Ishikawa (cell line): ENCODE results near the gene TSC22D4.
A peak's percentile ranks its signal among the peaks of the same experiment; 100 is the strongest.

Experiments
- CEBPB ChIP-seq: IDR thresholded peaks from 2 replicates; pipeline ENCODE4 v1.6.1; 2012
- CREB1 ChIP-seq: IDR thresholded peaks from 2 replicates; pipeline ENCODE4 v1.6.1; 2012; ENCODE audit warnings: low read depth
- EGR1 ChIP-seq: IDR thresholded peaks from 2 replicates; pipeline ENCODE4 v1.6.1; 2012
- EP300 ChIP-seq: IDR thresholded peaks from 2 replicates; pipeline ENCODE4 v1.6.1; 2012; ENCODE audit warnings: borderline replicate concordance
- FOXM1 ChIP-seq: IDR thresholded peaks from 2 replicates; pipeline ENCODE4 v1.6.1; 2012; ENCODE audit warnings: low read depth, borderline replicate concordance
- NFIC ChIP-seq: IDR thresholded peaks from 2 replicates; pipeline ENCODE4 v1.6.1; 2012
- RAD21 ChIP-seq: IDR thresholded peaks from 2 replicates; pipeline ENCODE4 v1.6.1; 2012; ENCODE audit warnings: low read depth
- TAF1 ChIP-seq: IDR thresholded peaks from 2 replicates; pipeline ENCODE4 v1.6.1; 2012; ENCODE audit warnings: low read depth, mild to moderate bottlenecking
- TCF12 ChIP-seq: IDR thresholded peaks from 2 replicates; pipeline ENCODE4 v1.6.1; 2012; ENCODE audit warnings: low read depth
- TEAD4 ChIP-seq: IDR thresholded peaks from 2 replicates; pipeline ENCODE4 v1.6.1; 2012
- YY1 ChIP-seq: IDR thresholded peaks from 2 replicates; pipeline ENCODE4 v1.6.1; 2012; ENCODE audit warnings: low read depth
- ZBTB7A ChIP-seq: IDR thresholded peaks from 2 replicates; pipeline ENCODE4 v1.6.1; 2012; ENCODE audit warnings: low read depth
- TF ChIP-seq, protein P1 (sequence below): IDR thresholded peaks from 2 replicates; pipeline ENCODE4 v1.6.1; 2012
- TF ChIP-seq, protein P2 (sequence below): IDR thresholded peaks from 2 replicates; pipeline ENCODE4 v1.6.1; 2012
- TF ChIP-seq, protein P3 (sequence below): IDR thresholded peaks from 2 replicates; pipeline ENCODE4 v1.6.1; 2012; ENCODE audit warnings: low read depth, mild to moderate bottlenecking

The TSC22D4 gene

DNA sequence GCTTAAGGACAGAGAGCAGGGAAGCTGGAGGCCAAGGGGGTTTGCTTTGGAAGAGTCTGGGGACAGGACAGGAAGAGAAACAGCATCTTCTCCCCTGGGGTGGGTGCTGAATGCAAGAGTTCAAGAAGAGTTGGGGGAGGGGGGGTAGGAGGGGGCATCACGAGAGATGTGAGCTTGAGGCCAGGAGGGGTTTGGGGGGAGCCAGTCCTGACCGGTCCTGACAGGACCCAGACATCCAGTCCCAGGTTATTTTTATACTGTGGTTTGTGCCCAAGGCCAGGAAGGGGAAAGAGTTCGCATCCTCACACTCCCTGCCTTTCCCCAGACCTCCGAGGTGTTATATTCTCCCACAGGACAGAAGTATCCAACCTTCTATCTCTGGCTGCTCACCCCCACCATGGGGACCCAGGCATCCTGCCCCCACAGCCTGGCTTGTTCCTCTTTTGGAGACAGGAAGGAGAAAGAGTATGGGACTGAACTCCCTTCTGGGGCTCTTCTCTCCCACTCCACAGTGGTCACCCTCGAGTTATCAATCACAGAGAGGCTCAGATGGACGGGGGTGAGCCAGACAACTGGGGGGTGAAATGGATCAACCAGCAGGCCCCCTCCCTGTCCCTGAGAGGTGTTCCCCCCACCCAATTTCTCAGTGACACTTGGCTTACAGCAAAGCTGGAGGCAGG, 2.8 kb downstream of the TSC22D4 start:
- TF ChIP-seq NFIC (no peak), EP300 (no peak)
- TF ChIP-seq, protein P1, sequence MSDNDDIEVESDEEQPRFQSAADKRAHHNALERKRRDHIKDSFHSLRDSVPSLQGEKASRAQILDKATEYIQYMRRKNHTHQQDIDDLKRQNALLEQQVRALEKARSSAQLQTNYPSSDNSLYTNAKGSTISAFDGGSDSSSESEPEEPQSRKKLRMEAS = no peak

DNA sequence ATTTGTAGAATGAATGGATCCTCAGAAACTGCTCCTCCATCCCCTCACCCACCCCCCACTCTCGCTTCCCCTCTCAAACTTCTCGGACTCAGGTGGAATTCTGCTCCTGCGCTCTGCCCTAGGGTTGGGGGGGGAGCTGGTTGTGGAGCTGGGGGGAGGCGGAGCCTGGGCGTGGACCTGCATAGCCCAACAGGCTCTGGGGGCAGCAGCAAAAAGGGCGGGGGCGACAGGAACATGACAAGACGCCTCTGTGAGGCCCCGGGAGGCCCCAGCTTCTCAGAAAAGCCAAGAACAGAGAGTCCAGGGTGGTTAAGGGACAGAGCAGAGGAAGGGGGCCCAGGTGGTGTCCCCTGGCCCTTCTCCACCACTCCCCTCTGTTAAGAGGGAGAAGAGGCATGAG, 3.5 kb downstream of the TSC22D4 start:
- TF ChIP-seq NFIC = no peak
- TF ChIP-seq YY1 = no peak
- TF ChIP-seq, protein P2, sequence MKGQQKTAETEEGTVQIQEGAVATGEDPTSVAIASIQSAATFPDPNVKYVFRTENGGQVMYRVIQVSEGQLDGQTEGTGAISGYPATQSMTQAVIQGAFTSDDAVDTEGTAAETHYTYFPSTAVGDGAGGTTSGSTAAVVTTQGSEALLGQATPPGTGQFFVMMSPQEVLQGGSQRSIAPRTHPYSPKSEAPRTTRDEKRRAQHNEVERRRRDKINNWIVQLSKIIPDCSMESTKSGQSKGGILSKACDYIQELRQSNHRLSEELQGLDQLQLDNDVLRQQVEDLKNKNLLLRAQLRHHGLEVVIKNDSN = no peak
- no peak for TF ChIP-seq CEBPB
- no peak for TF ChIP-seq TAF1
- TF ChIP-seq RAD21 = no peak
- TF ChIP-seq CREB1 = no peak
- no peak for TF ChIP-seq ZBTB7A
- TF ChIP-seq EP300 = no peak
- TF ChIP-seq, protein P3, sequence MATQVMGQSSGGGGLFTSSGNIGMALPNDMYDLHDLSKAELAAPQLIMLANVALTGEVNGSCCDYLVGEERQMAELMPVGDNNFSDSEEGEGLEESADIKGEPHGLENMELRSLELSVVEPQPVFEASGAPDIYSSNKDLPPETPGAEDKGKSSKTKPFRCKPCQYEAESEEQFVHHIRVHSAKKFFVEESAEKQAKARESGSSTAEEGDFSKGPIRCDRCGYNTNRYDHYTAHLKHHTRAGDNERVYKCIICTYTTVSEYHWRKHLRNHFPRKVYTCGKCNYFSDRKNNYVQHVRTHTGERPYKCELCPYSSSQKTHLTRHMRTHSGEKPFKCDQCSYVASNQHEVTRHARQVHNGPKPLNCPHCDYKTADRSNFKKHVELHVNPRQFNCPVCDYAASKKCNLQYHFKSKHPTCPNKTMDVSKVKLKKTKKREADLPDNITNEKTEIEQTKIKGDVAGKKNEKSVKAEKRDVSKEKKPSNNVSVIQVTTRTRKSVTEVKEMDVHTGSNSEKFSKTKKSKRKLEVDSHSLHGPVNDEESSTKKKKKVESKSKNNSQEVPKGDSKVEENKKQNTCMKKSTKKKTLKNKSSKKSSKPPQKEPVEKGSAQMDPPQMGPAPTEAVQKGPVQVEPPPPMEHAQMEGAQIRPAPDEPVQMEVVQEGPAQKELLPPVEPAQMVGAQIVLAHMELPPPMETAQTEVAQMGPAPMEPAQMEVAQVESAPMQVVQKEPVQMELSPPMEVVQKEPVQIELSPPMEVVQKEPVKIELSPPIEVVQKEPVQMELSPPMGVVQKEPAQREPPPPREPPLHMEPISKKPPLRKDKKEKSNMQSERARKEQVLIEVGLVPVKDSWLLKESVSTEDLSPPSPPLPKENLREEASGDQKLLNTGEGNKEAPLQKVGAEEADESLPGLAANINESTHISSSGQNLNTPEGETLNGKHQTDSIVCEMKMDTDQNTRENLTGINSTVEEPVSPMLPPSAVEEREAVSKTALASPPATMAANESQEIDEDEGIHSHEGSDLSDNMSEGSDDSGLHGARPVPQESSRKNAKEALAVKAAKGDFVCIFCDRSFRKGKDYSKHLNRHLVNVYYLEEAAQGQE = no peak
- no peak for TF ChIP-seq TEAD4
- TF ChIP-seq TCF12 = no peak
- no peak for TF ChIP-seq EGR1
- TF ChIP-seq, protein P1 = no peak
- no peak for TF ChIP-seq FOXM1

DNA sequence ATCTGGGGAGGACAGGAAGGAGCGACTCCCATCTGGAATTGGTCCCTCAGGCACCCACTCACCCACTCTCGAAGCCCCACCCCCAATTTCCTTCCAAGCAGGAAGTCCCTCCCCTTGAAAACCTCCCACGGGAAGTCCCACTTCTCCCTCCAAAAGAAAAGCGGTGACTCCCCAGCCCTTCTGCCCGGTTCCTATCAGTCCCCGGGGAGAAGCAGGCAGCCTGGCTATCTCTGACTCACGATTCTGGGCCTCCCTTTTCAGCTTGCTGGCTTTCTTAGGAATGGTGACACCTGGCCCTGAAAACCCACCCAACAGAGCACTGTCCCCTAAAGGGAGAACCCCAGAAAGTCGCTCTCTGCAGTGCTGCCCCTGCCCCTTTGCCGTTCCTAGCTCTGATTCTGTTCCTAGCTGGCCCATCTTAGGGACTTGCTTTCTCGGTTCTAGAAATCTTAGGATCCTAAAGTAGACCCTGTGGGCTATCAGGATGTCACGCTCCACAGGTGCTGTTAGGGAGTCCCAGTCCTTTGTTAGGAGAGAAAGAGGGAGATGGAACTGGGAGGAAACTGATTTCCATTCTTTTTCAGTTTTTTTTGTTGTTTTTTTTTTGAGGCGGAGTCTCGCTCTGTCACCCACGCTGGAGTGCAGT, 6.0 kb downstream of the TSC22D4 start:
- TF ChIP-seq, protein P1 = no peak
- TF ChIP-seq, protein P3 = no peak
- TF ChIP-seq CREB1 (no peak), TAF1 (no peak), ZBTB7A (no peak), TEAD4 (no peak), EGR1 (no peak), RAD21 (no peak), FOXM1 (no peak)
- TF ChIP-seq, protein P2 = no peak

DNA sequence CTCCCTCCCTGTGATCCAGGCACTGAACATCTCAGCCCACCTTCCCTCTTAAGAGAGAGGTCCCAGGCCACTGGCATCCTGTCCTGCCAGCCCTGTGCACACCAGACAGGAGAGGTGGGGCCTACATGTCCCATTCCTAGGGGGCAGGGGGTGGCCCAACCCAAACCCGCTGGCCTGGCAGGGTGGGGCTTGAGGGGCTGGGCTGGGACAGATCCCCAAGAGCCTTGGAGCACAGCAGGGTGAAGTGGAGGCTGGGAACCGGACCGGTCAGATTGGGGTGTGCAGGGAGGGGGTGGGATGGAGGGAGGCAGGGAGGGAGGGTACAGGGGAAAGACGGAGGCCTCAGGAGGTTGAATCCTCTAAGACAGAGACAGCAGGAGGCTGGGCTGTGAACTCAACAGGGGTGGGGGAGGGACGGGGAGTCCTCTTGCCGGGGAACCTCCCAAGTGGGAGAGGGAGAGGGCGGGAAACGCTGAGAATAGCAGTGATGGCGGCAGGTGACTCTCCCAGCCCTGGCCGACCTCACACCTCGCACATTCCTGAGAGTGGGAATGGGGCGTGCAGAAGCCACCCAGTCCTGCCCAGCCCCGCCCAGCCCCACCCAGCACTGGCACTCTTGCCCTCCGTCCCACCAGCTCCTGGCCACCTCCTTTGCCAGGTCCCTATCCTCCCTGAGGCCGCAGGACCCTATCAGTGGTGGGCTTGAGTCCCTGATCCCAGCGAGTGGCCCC, 6.7 kb downstream of the TSC22D4 start:
- TF ChIP-seq, protein P1 = peak; percentile 44; the same call in 1 of the 2 replicates
- TF ChIP-seq TAF1 = no peak
- TF ChIP-seq CEBPB = no peak
- TF ChIP-seq EP300 = no peak
- TF ChIP-seq RAD21 = no peak
- no peak for TF ChIP-seq ZBTB7A
- TF ChIP-seq, protein P2 = no peak

DNA sequence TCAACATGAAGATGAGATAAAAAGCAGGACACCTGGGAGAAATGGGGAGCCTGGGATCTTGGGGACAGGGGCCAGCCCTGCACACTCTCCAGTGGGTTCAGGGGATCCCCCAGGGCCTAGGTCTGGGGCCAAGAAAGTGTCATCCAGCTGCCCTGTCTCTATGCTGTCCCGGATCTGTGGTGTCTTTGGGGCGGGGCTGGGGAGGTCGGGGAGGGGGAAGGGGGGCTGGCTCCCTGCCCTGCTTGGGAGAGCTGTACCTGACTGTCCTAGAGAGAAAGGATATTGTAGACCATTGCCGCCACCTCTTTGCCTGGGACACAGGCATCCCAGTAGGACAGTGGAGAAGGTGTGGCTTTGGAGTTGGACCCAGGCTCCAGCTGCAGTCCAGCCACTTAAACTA, 8.0 kb downstream of the TSC22D4 start:
- no peak for TF ChIP-seq CEBPB
- TF ChIP-seq EGR1 = no peak
- TF ChIP-seq NFIC = no peak
- TF ChIP-seq ZBTB7A = no peak
- no peak for TF ChIP-seq FOXM1
- TF ChIP-seq TEAD4 = no peak
- TF ChIP-seq TAF1 = no peak
- TF ChIP-seq YY1 = no peak
